GF-D8 (cell line): ENCODE measurements around the gene LYL1.

ENCODE experiments used
- DNase-seq: peaks from one replicate; lab custom pipeline; 2025; lab: John Stamatoyannopoulos, UW

LYL1 gene

DNA sequence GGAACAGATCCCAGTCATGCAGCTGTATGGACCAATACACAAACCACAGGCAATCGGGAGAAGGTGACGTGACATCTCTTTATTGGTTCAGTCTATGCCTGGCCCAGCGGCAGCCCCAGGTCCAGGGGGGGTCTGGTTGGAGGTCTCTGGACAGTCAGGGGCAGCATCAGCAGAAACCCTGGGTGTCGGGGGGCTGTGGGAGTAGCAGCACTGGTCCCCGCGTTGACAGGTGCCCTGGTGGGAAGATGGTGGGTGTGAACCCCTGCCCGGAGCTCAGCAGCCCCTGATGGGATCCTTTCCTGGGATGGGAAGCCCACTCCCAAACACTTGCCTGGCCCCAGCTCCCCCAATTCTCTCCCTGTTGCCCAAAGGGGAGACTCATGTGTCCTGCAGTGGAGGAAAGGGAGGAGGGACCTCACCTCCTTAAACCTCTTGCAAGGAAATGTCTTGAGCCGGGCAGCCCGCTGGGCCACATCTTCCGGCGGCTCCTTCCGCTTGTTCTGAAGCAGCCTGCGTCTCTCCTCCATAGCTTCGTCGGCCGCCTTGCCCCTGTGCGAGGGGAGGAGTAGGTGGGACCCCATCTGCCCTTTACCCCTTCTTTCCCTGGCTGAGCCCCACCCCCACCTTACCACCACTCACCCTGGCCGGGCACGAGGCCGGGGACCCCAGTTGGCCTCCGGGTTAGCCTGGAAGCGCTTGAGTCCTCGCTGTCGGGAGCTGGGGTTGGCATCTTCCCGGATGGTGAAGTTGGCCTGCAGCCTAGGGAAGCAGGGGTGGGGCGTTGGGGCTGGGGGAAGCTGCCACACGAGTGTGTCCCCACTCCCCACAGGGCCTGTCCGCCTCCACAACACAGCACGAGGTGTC lies 2.4 kb upstream of the LYL1 start:
- peak; percentile 52 for DNase-seq

GRCh38 chr19:13104360-13104847 lies 1.7 kb upstream of the LYL1 start:
- DNase-seq, result peak; percentile 97

- DNase-seq, result peak; percentile 69
Measured at GRCh38 chr19:13103581-13104359, 1.1 kb upstream of the LYL1 start.

DNA sequence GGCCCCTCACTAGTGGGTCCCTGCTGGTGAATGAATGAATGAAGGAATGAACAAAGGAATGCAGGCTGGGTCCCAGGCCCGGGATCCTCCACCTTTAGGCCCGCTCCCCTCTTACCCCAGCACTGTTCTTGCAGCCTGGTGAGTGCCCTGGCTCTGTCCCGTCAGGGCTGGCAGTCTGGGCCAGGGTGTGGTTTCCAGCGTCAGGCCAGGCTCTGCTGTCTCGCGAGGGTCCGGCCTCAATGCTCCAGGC lies 317 bp downstream of the LYL1 start:
- DNase-seq, result no peak

DNA sequence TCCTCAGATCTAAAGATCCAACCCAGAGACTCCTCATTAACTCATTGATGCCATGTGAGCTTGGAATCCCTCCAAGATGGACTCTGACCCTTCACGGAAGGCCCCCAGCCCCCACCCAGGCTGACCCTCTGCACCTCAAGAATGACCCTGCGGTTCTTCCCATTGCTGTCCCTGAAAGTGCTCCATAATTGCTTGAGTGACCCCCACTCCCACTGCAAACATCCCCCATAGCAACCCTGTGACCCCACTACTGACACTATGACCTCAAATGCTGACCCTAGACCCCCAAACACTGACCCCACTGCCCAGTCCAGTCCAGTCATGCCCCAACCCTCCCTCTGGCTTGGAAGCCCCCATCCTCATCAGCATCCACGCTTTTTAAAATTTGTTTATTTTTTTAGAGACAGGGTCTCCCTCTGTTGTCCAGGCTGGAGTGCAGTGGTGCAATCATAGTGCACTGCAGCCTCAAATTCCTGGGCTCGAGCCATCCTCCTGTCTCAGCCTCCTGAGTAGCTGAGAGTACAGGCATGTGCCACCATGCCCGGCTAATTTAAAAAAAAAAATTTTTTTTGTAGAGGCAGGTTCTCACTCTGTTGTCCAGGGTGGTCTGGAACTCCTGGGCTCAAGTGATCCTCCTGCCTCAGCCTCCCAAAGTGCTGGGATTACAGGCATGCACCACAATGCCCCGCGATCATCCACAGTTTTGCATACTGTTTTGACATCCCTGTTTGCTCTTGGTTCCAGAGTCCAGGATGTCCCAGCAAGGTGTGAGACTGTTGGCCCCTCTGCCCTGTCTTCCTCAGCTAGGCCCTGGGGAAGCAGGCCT lies 855 bp downstream of the LYL1 start:
- no peak for DNase-seq

- peak; percentile 8 for DNase-seq
Measured at GRCh38 chr19:13100841-13101589, 1.6 kb downstream of the LYL1 start.

GRCh38 chr19:13100031-13100588 lies 2.5 kb downstream of the LYL1 start:
- peak; percentile 68 for DNase-seq

- DNase-seq, result peak; percentile 85
Measured at GRCh38 chr19:13099073-13099999, 3.3 kb downstream of the LYL1 start.

DNA sequence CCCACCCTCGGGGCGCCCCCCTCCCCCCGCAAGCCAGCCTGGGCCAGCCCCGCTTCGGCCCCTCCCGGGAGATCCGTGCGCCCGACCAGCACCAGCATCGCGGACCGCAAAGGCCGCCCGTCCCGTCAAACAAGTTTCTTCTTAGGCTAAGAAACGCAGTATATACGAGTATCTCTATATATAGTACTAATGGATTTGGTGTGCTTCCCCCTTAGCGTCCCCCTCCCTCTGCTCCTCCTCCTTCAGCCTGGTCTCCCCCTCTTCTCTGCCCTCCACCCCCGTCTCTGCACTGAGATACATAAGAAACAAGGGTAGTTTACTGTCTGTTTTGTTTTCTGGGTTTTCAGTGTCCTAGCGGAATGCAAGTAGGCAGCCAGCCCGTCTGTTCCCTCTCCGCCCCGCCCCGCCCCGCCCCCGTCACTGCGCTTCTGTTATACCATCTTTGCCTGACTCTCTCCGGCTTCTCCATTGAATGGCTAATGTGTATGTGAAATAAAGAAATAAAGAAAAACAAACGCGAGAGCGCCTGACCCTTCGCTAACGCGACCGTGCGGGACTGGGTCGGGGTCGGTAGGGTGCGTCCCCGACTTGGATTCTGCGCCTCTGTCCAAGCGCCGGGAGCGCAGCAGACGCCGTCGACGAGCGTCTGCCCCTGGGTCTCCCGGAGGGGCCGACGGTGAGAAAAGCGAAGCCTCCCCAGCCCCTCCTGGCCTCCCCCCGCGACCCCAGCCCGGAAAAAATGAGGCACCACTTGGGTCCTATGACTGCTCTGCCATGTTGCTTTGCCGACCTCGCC lies 4.2 kb downstream of the LYL1 start:
- peak; percentile 74 for DNase-seq

DNA sequence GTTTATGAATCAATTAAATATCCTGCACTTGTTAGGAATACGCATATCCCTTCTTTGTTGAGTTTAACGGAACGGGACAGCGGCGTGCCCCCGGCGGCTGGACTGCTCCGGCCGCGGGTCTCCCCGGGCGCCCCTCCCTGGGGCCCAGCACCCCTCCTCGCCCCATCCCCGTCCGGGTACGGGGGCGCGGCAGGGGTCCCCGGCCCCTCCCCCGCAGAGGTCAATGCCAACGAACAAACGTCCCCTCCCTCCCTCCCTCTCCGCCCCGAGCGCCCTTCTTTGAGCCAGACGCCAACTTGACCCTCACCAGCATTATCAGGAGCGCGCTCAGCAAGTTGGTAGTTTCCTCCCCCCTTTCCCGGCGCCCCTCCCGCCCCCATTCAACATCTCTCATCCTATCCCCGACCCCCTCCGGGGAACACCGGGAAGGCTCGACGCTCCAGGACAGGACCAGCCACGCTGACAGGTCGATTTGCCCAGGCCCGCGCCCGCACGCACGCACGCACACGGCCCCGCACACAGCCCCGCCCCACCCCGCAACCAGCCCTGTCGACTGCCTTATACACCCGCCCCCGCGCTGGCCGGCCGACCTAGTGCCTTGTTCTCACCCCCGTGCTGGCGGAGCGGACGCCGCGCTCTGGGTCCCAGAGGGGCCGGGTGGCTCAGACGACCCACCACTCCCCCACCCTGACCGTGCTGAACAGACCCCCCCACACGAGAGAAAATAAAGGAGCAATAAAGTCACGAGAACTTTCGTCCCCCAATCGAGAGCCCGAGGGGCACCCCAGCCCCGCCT lies 5.0 kb downstream of the LYL1 start:
- peak; percentile 71 for DNase-seq

GRCh38 chr19:13097033-13097462 lies 5.6 kb downstream of the LYL1 start:
- no peak for DNase-seq

GRCh38 chr19:13095934-13096927 lies 6.4 kb downstream of the LYL1 start:
- DNase-seq, result peak; percentile 56

- no peak for DNase-seq
Measured at GRCh38 chr19:13095393-13095784, 7.3 kb downstream of the LYL1 start.

GRCh38 chr19:13094771-13095392 lies 7.8 kb downstream of the LYL1 start:
- DNase-seq, result no peak

DNA sequence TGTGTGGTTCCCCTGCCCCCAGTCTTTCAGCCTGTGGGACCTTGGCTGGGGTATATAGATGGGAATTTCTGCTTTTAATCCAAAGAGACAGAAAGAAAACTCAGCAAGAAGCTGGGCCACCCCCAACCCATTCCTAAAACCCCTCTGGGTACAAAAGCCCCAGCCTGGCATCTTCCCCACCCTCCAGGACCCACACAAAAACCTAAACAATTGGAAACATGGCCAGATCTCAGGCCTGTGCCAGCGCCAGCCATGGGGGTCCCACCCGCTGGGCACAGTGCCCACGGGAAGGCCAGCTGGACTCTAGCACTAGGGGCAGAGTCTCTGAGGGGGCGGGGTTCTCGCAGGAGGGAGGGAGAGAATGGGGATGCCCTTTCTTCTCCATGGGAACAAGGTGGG lies 8.6 kb downstream of the LYL1 start:
- DNase-seq, result no peak

GRCh38 chr19:13093407-13094105 lies 9.1 kb downstream of the LYL1 start:
- DNase-seq, result peak; percentile 47
